A673 (cell line): Measurements from ENCODE around the gene UVRAG. TPM values are rescaled to one million over a fixed set of nuclear protein-coding genes. Genes with fewer than 3 reads are reported as not detected.

ENCODE experiments used
- BruUV-seq: library from RNA; stranded (reverse); fragments of 400-500 nt; replicated peaks from 2 replicates; lab custom pipeline; 2021; lab: Mats Ljungman, UMichigan
- CTCF ChIA-PET: fragments of 300-600 bp; sonication (Branson Sonifier 250); formaldehyde crosslinking; loops from one replicate; lab custom pipeline; 2022; ENCODE audit warnings: antibody characterized with exemption; lab: Charles Lee
- POLR2A ChIA-PET: fragments of 300-600 bp; sonication (Branson Sonifier 250); formaldehyde crosslinking; loops from one replicate; lab custom pipeline; 2022; ENCODE audit warnings: antibody characterized with exemption; ENCODE audit not compliant: low non-redundant PET; lab: Charles Lee
- DNase-seq: peaks from one replicate; pipeline ENCODE4 v3.0.0-alpha.2; 2015; ENCODE audit warnings: low spot score
- H3K27ac ChIP-seq: fragments of 200-600 bp; sonication (generic); 2 replicates; pipeline ENCODE4 v1.5.1; 2016; ENCODE audit warnings: mixed run types, low read depth, mild to moderate bottlenecking, mixed read lengths, antibody characterized with exemption, low read length; ENCODE audit not compliant: poor library complexity, severe bottlenecking
- H3K27me3 ChIP-seq: fragments of 200-600 bp; sonication (generic); replicated peaks from 2 replicates; pipeline ENCODE4 v1.6.1; 2017; ENCODE audit warnings: mixed run types, low read depth, mild to moderate bottlenecking, mixed read lengths, antibody characterized with exemption, low read length; ENCODE audit not compliant: insufficient read depth, poor library complexity
- H3K36me3 ChIP-seq: fragments of 200-600 bp; sonication (generic); 2 replicates; pipeline ENCODE4 v1.6.1; 2016; ENCODE audit warnings: mixed run types, mild to moderate bottlenecking, mixed read lengths, antibody characterized with exemption, low read length; ENCODE audit not compliant: insufficient read depth, poor library complexity, severe bottlenecking
- H3K4me1 ChIP-seq: fragments of 200-600 bp; sonication (generic); 2 replicates; pipeline ENCODE4 v1.6.1; 2017; ENCODE audit warnings: mixed run types, mild to moderate bottlenecking, mixed read lengths, antibody characterized with exemption, low read length; ENCODE audit not compliant: insufficient read depth, poor library complexity, severe bottlenecking
- H3K4me3 ChIP-seq: fragments of 200-600 bp; sonication (generic); 2 replicates; pipeline ENCODE4 v1.5.1; 2016; ENCODE audit warnings: low read depth, mixed run types, mild to moderate bottlenecking, mixed read lengths, low read length; ENCODE audit not compliant: poor library complexity, severe bottlenecking
- H3K9me3 ChIP-seq: fragments of 200-600 bp; sonication (generic); 2 replicates; pipeline ENCODE4 v1.6.1; 2016; ENCODE audit warnings: mixed run types, low read depth, mild to moderate bottlenecking, mixed read lengths, antibody characterized with exemption, low read length; ENCODE audit not compliant: poor library complexity, severe bottlenecking
- CTCF ChIP-seq: fragments of 300-800, 200-600 bp; sonication (generic); conservative IDR thresholded peaks from 2 replicates; pipeline ENCODE4 v1.5.1; 2017; ENCODE audit warnings: low read depth, mild to moderate bottlenecking, antibody characterized with exemption, low read length, moderate library complexity, mixed read lengths
- EZH2 ChIP-seq: fragments of 200-600 bp; sonication (generic); IDR thresholded peaks from 2 replicates; pipeline ENCODE4 v1.6.1; 2017; ENCODE audit warnings: borderline replicate concordance, low read depth, mild to moderate bottlenecking, mixed read lengths, antibody characterized with exemption, low read length; ENCODE audit not compliant: poor library complexity, severe bottlenecking
- intact Hi-C: fragments of 100-400 bp; cut with micrococcal nuclease; formaldehyde crosslinking; loops from one replicate; pipeline ENCODE4 v1.10.0; 2022; ENCODE audit not compliant: unreplicated experiment
- total RNA-seq: library from RNA; stranded (reverse); gene quantifications from 2 replicates; pipeline ENCODE4 v1.2.3, GENCODE V29; 2021

Gene UVRAG
- total RNA-seq, 1 experiment from 2014 or later = 21.1 TPM

GRCh38 chr11:75913984-75914383 lies 99.0 kb downstream of the UVRAG start:
- intact Hi-C loops = no loop called here
- POLR2A ChIA-PET = no interaction called here
- no peak overlapping the region for H3K27ac ChIP-seq
- DNase-seq = no peak
- no peak overlapping the region for H3K4me3 ChIP-seq
- H3K36me3 ChIP-seq = no peaks in the 10 kb centered on the region
- BruUV-seq = no TSS peak
- TF ChIP-seq CTCF (no peak), EZH2 (no peak)
- CTCF ChIA-PET = interaction anchor here (0.5 kb wide), 1 partner anchor 184 kb away, joined by 4 read pairs; no protein-coding TSS in a partner anchor
- H3K27me3 ChIP-seq = no peaks in the 10 kb centered on the region
- H3K9me3 ChIP-seq = no peaks in the 10 kb centered on the region
- H3K4me1 ChIP-seq = no peaks in the 10 kb centered on the region

- intact Hi-C loops = no loop called here
- H3K4me3 ChIP-seq = no peak overlapping the region
- ChIA-PET CTCF (no interaction called here), POLR2A (no interaction called here)
- DNase-seq = no peak
- no peaks in the 10 kb centered on the region for H3K36me3 ChIP-seq
- no peaks in the 10 kb centered on the region for H3K9me3 ChIP-seq
- H3K27me3 ChIP-seq = no peaks in the 10 kb centered on the region
- TF ChIP-seq CTCF (no peak), EZH2 (no peak)
- peaks cover 8% of the 10 kb centered on the region for H3K4me1 ChIP-seq
- no TSS peak for BruUV-seq
- no peak overlapping the region for H3K27ac ChIP-seq
Measured at GRCh38 chr11:75916882-75917281, 101.9 kb downstream of the UVRAG start.

- H3K4me1 ChIP-seq = peaks cover 8% of the 10 kb centered on the region
- no TSS peak for BruUV-seq
- intact Hi-C loops = no loop called here
- CTCF ChIA-PET = no interaction called here
- H3K36me3 ChIP-seq = no peaks in the 10 kb centered on the region
- DNase-seq = no peak
- no peak overlapping the region for H3K4me3 ChIP-seq
- H3K27me3 ChIP-seq = no peaks in the 10 kb centered on the region
- H3K27ac ChIP-seq = no peak overlapping the region
- no peaks in the 10 kb centered on the region for H3K9me3 ChIP-seq
- TF ChIP-seq CTCF = no peak
- no peak for TF ChIP-seq EZH2
- POLR2A ChIA-PET = no interaction called here
Measured at GRCh38 chr11:75918331-75918730, 103.3 kb downstream of the UVRAG start.
